A549 (cell line): Measurements from ENCODE around the gene EXOSC7. TPM values are rescaled to one million over a fixed set of nuclear protein-coding genes. Genes with fewer than 3 reads are reported as not detected.

Experiments used
- ATAC-seq, 2 experiments: fragments of 200-7000 bp in 1 of 2; fragments of >200 bp in 1 of 2; cut with Nextera tagmentation in 1 of 2; cut with Tn5 transposase in 1 of 2; 3 replicates each; pipeline versions ENCODE4 v1.8.0 to v1.9.1; 2018 to 2020; ENCODE audit warnings: mild to moderate bottlenecking in 1 of 2, moderate library complexity in 1 of 2
- CTCF ChIA-PET: fragments of 300-600 bp; sonication (Branson Sonifier 250); formaldehyde crosslinking; extraction: SDS; loops from one replicate; lab custom pipeline; 2021; ENCODE audit warnings: antibody characterized with exemption, inconsistent platforms; lab: Yijun Ruan, JAX
- POLR2A ChIA-PET: fragments of 350-600 bp; formaldehyde crosslinking; extraction: SDS; loops from one replicate; lab custom pipeline; 2021; ENCODE audit warnings: antibody characterized with exemption, inconsistent platforms; lab: Yijun Ruan, JAX
- DNase-seq, 2 experiments: peaks; one replicate each; pipeline versions ENCODE4 v3.0.0 to v3.0.0-alpha.2; 2011 to 2016; ENCODE audit warnings: low read depth in 1 of 2, low spot score in 1 of 2
- FAIRE-seq: peaks from 2 replicates; lab custom pipeline; 2011; peaks lifted over from hg19 to GRCh38; lab: Jason Lieb, UNC
- H3K27ac ChIP-seq, 2 experiments: fragments of >200 bp; sonication (Bioruptor Twin); formaldehyde crosslinking; 3 replicates each; pipeline ENCODE4 v1.5.1; 2016 to 2017
- H3K4me1 ChIP-seq: fragments of >200 bp; sonication (Bioruptor Twin); formaldehyde crosslinking; 3 replicates; pipeline ENCODE4 v1.6.1; 2016
- H3K4me2 ChIP-seq: fragments of >200 bp; sonication (Bioruptor Twin); formaldehyde crosslinking; 3 replicates; pipeline ENCODE4 v1.6.1; 2016
- H3K4me3 ChIP-seq: fragments of >200 bp; sonication (Bioruptor Twin); formaldehyde crosslinking; 3 replicates; pipeline ENCODE4 v1.5.1; 2016
- H3K9me3 ChIP-seq: fragments of >200 bp; sonication (Bioruptor Twin); formaldehyde crosslinking; 3 replicates; pipeline ENCODE4 v1.6.1; 2016
- EHMT2 ChIP-seq: fragments of 200-600 bp; sonication (generic); IDR thresholded peaks from 2 replicates; pipeline ENCODE4 v1.6.1; 2016; ENCODE audit warnings: antibody characterized with exemption, low read depth, mild to moderate bottlenecking, moderate library complexity
- EP300 ChIP-seq, 2 experiments: fragments of >200 bp; sonication (Bioruptor Twin); formaldehyde crosslinking; IDR thresholded peaks; 2 replicates in 1 of 2; 3 replicates in 1 of 2; pipeline ENCODE4 v1.6.1; 2016 to 2017
- FOXS1 ChIP-seq: fragments of 250-450 bp; sonication (Bioruptor Pico); IDR thresholded peaks from 2 replicates; pipeline ENCODE4 v1.5.0; 2020; ENCODE audit warnings: mild to moderate bottlenecking, moderate library complexity
- HOXA7 ChIP-seq: fragments of 250-450 bp; sonication (Bioruptor Pico); IDR thresholded peaks from 2 replicates; pipeline ENCODE4 v1.5.0; 2020; ENCODE audit warnings: mild to moderate bottlenecking, moderate library complexity
- HOXB13 ChIP-seq: fragments of 250-450 bp; sonication (Bioruptor Pico); IDR thresholded peaks from 2 replicates; pipeline ENCODE4 v1.5.0; 2020; ENCODE audit warnings: low read depth, mild to moderate bottlenecking, moderate library complexity
- JUNB ChIP-seq: fragments of >200 bp; sonication (Bioruptor Twin); formaldehyde crosslinking; IDR thresholded peaks from 2 replicates; pipeline ENCODE4 v1.6.1; 2016
- MAX ChIP-seq: IDR thresholded peaks from 2 replicates; pipeline ENCODE4 v1.6.1; 2012
- MYC ChIP-seq: IDR thresholded peaks from 2 replicates; pipeline ENCODE4 v1.6.1; 2012; ENCODE audit warnings: mild to moderate bottlenecking, inconsistent platforms, low read length, improper control_type of control experiment, borderline replicate concordance
- RARB ChIP-seq: fragments of 250-450 bp; sonication (Bioruptor Pico); IDR thresholded peaks from 2 replicates; pipeline ENCODE4 v1.8.0; 2021; ENCODE audit warnings: mild to moderate bottlenecking, moderate library complexity
- RFX5 ChIP-seq: fragments of 450-650 bp; IDR thresholded peaks from 2 replicates; pipeline ENCODE4 v1.7.1; 2014; ENCODE audit warnings: antibody characterized with exemption, mild to moderate bottlenecking, moderate library complexity
- TFCP2L1 ChIP-seq: fragments of 250-450 bp; sonication (Bioruptor Pico); IDR thresholded peaks from 2 replicates; pipeline ENCODE4 v1.5.0; 2021; ENCODE audit warnings: mild to moderate bottlenecking
- ZSCAN20 ChIP-seq: fragments of 250-450 bp; sonication (Bioruptor Pico); IDR thresholded peaks from 2 replicates; pipeline ENCODE4 v1.8.0; 2022; ENCODE audit warnings: mild to moderate bottlenecking, moderate library complexity
- WGBS: methylation state at CpG from one replicate; pipeline ENCODE4 v1.1.6; 2017; ENCODE audit errors: missing lambda C conversion rate; 5-methylcytosine and 5-hydroxymethylcytosine counted together
- polyA plus RNA-seq, 4 experiments: library from polyadenylated mRNA; depleted of rRNA in 3 of 4; stranded (reverse); fragments of >200 nt; fragmentation: RNase III in 1 of 4; extraction: RNeasy Plus Mini Kit Qiagen cat#74134 plus additional on column Dnase treatment in 1 of 4; gene quantifications; 2 replicates in 3 of 4; 3 replicates in 1 of 4; pipeline ENCODE4 v1.2.3, GENCODE V29; 2011 to 2017
- small RNA-seq, 6 experiments: library from RNA; depleted of rRNA; stranded (forward); fragments of <200 nt; gene quantifications; one replicate each; pipeline ENCODE3, GENCODE V24; 2012
- TF ChIP-seq, protein P1 (sequence below): fragments of >200 bp; sonication (Bioruptor Twin); formaldehyde crosslinking; IDR thresholded peaks from 3 replicates; pipeline ENCODE4 v1.5.1; 2016
- TF ChIP-seq, protein P2 (sequence below): fragments of 150-350 bp; IDR thresholded peaks from 2 replicates; pipeline ENCODE4 v1.6.1; 2014; ENCODE audit warnings: low read depth, mild to moderate bottlenecking, low read length
- TF ChIP-seq, protein P3 (sequence below): fragments of 250-450 bp; sonication (Bioruptor Pico); IDR thresholded peaks from 2 replicates; pipeline ENCODE4 v1.5.0; 2021; ENCODE audit warnings: mild to moderate bottlenecking, moderate library complexity, borderline replicate concordance

Gene EXOSC7
- polyA plus RNA-seq, 2 of the 4 experiments (the other 2 are of a cell fraction) = 59.1 to 68.4 TPM

- ChIA-PET CTCF (interaction anchor here (0.9 to 1.2 kb wide), 2 partner anchors 15 to 20 kb away, joined by 4 read pairs; no protein-coding TSS in a partner anchor), POLR2A (no interaction called here)
- no peak for FAIRE-seq
- Histone ChIP-seq H3K4me3 (no peak overlapping the region), H3K27ac (no peak overlapping the region), H3K9me3 (no peaks in the 10 kb centered on the region), H3K4me1 (peaks cover 6% of the 10 kb centered on the region), H3K4me2 (no peak overlapping the region)
- DNase-seq = no peak
- TF ChIP-seq MAX = no peak
- TF ChIP-seq EHMT2 = no peak
- TF ChIP-seq ZSCAN20 (CRISPR knock-in tag) = no peak
- no peak for TF ChIP-seq TFCP2L1 (CRISPR knock-in tag)
- no peak for TF ChIP-seq RFX5
- no peak for TF ChIP-seq HOXA7 (CRISPR knock-in tag)
- no peak for TF ChIP-seq HOXB13 (CRISPR knock-in tag)
- TF ChIP-seq, protein P1, sequence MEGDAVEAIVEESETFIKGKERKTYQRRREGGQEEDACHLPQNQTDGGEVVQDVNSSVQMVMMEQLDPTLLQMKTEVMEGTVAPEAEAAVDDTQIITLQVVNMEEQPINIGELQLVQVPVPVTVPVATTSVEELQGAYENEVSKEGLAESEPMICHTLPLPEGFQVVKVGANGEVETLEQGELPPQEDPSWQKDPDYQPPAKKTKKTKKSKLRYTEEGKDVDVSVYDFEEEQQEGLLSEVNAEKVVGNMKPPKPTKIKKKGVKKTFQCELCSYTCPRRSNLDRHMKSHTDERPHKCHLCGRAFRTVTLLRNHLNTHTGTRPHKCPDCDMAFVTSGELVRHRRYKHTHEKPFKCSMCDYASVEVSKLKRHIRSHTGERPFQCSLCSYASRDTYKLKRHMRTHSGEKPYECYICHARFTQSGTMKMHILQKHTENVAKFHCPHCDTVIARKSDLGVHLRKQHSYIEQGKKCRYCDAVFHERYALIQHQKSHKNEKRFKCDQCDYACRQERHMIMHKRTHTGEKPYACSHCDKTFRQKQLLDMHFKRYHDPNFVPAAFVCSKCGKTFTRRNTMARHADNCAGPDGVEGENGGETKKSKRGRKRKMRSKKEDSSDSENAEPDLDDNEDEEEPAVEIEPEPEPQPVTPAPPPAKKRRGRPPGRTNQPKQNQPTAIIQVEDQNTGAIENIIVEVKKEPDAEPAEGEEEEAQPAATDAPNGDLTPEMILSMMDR = no peak
- TF ChIP-seq EP300 (IDR thresholded peaks at IDR 0.05) = no peak
- no peak for TF ChIP-seq JUNB
- TF ChIP-seq, protein P2, sequence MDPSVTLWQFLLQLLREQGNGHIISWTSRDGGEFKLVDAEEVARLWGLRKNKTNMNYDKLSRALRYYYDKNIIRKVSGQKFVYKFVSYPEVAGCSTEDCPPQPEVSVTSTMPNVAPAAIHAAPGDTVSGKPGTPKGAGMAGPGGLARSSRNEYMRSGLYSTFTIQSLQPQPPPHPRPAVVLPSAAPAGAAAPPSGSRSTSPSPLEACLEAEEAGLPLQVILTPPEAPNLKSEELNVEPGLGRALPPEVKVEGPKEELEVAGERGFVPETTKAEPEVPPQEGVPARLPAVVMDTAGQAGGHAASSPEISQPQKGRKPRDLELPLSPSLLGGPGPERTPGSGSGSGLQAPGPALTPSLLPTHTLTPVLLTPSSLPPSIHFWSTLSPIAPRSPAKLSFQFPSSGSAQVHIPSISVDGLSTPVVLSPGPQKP = no peak
- TF ChIP-seq, protein P3, sequence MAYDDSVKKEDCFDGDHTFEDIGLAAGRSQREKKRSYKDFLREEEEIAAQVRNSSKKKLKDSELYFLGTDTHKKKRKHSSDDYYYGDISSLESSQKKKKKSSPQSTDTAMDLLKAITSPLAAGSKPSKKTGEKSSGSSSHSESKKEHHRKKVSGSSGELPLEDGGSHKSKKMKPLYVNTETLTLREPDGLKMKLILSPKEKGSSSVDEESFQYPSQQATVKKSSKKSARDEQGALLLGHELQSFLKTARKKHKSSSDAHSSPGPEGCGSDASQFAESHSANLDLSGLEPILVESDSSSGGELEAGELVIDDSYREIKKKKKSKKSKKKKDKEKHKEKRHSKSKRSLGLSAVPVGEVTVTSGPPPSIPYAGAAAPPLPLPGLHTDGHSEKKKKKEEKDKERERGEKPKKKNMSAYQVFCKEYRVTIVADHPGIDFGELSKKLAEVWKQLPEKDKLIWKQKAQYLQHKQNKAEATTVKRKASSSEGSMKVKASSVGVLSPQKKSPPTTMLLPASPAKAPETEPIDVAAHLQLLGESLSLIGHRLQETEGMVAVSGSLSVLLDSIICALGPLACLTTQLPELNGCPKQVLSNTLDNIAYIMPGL (CRISPR knock-in tag) = no peak
- no peak for TF ChIP-seq MYC
- no peak for TF ChIP-seq RARB (CRISPR knock-in tag)
- TF ChIP-seq FOXS1 = no peak
- WGBS = 41% methylated on average over 4 of the region's 4 CpGs
- no peak for ATAC-seq
Measured at GRCh38 chr3:45060165-45060892, 84.3 kb downstream of the EXOSC7 start.

Small RNAs within 50 kb of the gene (small RNA-seq; reads per million reads assigned to genes)
- 0 reads per million in 6 experiments for gene RNU5B-3P

Other genes starting within 250 kb of the EXOSC7 start
- gene ZNF501, start 246.6 kb upstream of the EXOSC7 start, polyA plus RNA-seq (2011; rRNA removed) = 0.03 TPM in 1 of 2 replicates, not detected in the other
- gene ZNF501, start 246.6 kb upstream of the EXOSC7 start, polyA plus RNA-seq (2017; fragmentation: RNase III; extraction: RNeasy Plus Mini Kit Qiagen cat#74134 plus additional on column Dnase treatment) = 0.03 to 0.09 TPM in 2 of 3 replicates, not detected in the other
- 13.3 and 16.6 TPM in 2 replicates for gene KIAA1143, start 214.6 kb upstream of the EXOSC7 start, polyA plus RNA-seq (2011; rRNA removed)
- 10.1 to 10.8 TPM (median 10.6 TPM) in 3 replicates for gene KIAA1143, start 214.6 kb upstream of the EXOSC7 start, polyA plus RNA-seq (2017; fragmentation: RNase III; extraction: RNeasy Plus Mini Kit Qiagen cat#74134 plus additional on column Dnase treatment)
- 6.8 and 13.5 TPM in 2 replicates for gene KIF15, start 214.4 kb upstream of the EXOSC7 start, polyA plus RNA-seq (2011; rRNA removed)
- gene KIF15, start 214.4 kb upstream of the EXOSC7 start, polyA plus RNA-seq (2017; fragmentation: RNase III; extraction: RNeasy Plus Mini Kit Qiagen cat#74134 plus additional on column Dnase treatment) = 7.7 to 8.7 TPM (median 8.4 TPM) in 3 replicates
- 18.0 and 22.8 TPM in 2 replicates for gene TMEM42, start 114.3 kb upstream of the EXOSC7 start, polyA plus RNA-seq (2011; rRNA removed)
- gene TMEM42, start 114.3 kb upstream of the EXOSC7 start, polyA plus RNA-seq (2017; fragmentation: RNase III; extraction: RNeasy Plus Mini Kit Qiagen cat#74134 plus additional on column Dnase treatment) = 7.7 to 10.0 TPM (median 9.3 TPM) in 3 replicates
- gene TGM4, start 101.6 kb upstream of the EXOSC7 start, polyA plus RNA-seq (2011; rRNA removed) = 0.01 and 0.03 TPM in 2 replicates
- not detected in 3 replicates for gene TGM4, start 101.6 kb upstream of the EXOSC7 start, polyA plus RNA-seq (2017; fragmentation: RNase III; extraction: RNeasy Plus Mini Kit Qiagen cat#74134 plus additional on column Dnase treatment)
- 57.7 and 84.7 TPM in 2 replicates for gene ZDHHC3, start 70 bp upstream of the EXOSC7 start, polyA plus RNA-seq (2011; rRNA removed)
- 28.7 to 30.9 TPM (median 30.0 TPM) in 3 replicates for gene ZDHHC3, start 70 bp upstream of the EXOSC7 start, polyA plus RNA-seq (2017; fragmentation: RNase III; extraction: RNeasy Plus Mini Kit Qiagen cat#74134 plus additional on column Dnase treatment)
- gene CLEC3B, start 50.1 kb downstream of the EXOSC7 start, polyA plus RNA-seq (2011; rRNA removed) = not detected in 2 replicates
- gene CLEC3B, start 50.1 kb downstream of the EXOSC7 start, polyA plus RNA-seq (2017; fragmentation: RNase III; extraction: RNeasy Plus Mini Kit Qiagen cat#74134 plus additional on column Dnase treatment) = not detected in 3 replicates
- gene CDCP1, start 170.1 kb downstream of the EXOSC7 start, polyA plus RNA-seq (2011; rRNA removed) = 9.9 and 12.5 TPM in 2 replicates
- 3.0 to 3.9 TPM (median 3.4 TPM) in 3 replicates for gene CDCP1, start 170.1 kb downstream of the EXOSC7 start, polyA plus RNA-seq (2017; fragmentation: RNase III; extraction: RNeasy Plus Mini Kit Qiagen cat#74134 plus additional on column Dnase treatment)